Fibroblast of lung (primary cell): ENCODE measurements around the gene PAQR6. TPM values are rescaled to one million over a fixed set of nuclear protein-coding genes. Genes with fewer than 3 reads are reported as not detected.

Experiments used
- DNase-seq, 2 donors: peaks; one replicate each; pipeline versions ENCODE4 v3.0.0 to v3.0.0-alpha.2; 2010; ENCODE audit warnings: low read depth in 2 of 2
- H2AFZ ChIP-seq: 2 replicates; pipeline ENCODE4 v1.5.1; 2012; ENCODE audit warnings: low read length, control low read depth, inconsistent platforms
- H3K27ac ChIP-seq: 2 replicates; pipeline ENCODE4 v1.5.1; 2011; ENCODE audit warnings: low read length, control low read depth; ENCODE audit not compliant: insufficient read depth
- H3K27me3 ChIP-seq: 2 replicates; pipeline ENCODE4 v1.5.1; 2011; ENCODE audit warnings: mild to moderate bottlenecking, low read length; ENCODE audit not compliant: control insufficient read depth, insufficient read depth
- H3K36me3 ChIP-seq: 2 replicates; pipeline ENCODE4 v1.5.1; 2011; ENCODE audit warnings: low read length; ENCODE audit not compliant: control insufficient read depth, insufficient read depth
- H3K4me1 ChIP-seq: 2 replicates; pipeline ENCODE4 v1.5.1; 2011; ENCODE audit warnings: low read length; ENCODE audit not compliant: control insufficient read depth, insufficient read depth; ENCODE audit errors: extremely low read depth
- H3K4me2 ChIP-seq: 2 replicates; pipeline ENCODE4 v1.5.1; 2011; ENCODE audit warnings: low read length, control low read depth; ENCODE audit not compliant: insufficient read depth; ENCODE audit errors: extremely low read depth
- H3K4me3 ChIP-seq, 4 experiments: fragments of 200-600 bp in 1 of 4; sonication (generic) in 1 of 4; replicated peaks in 1 of 4; 2 replicates each; pipeline ENCODE4 v1.5.1; 2011 to 2016; ENCODE audit warnings: low read length in 4 of 4, low read depth in 3 of 4, mild to moderate bottlenecking in 3 of 4, control low read depth in 2 of 4, inconsistent platforms in 1 of 4, mixed read lengths in 1 of 4; ENCODE audit not compliant: insufficient read depth in 1 of 4; ENCODE audit errors: control extremely low read depth in 1 of 4
- H3K79me2 ChIP-seq: 2 replicates; pipeline ENCODE4 v1.5.1; 2012; ENCODE audit warnings: mild to moderate bottlenecking, low read length, inconsistent platforms; ENCODE audit not compliant: control insufficient read depth, insufficient read depth
- H3K9ac ChIP-seq: 2 replicates; pipeline ENCODE4 v1.5.1; 2011; ENCODE audit warnings: mild to moderate bottlenecking, low read length, control low read depth; ENCODE audit not compliant: insufficient read depth
- H3K9me3 ChIP-seq: 2 replicates; pipeline ENCODE4 v1.5.1; 2012; ENCODE audit warnings: low read depth, low read length; ENCODE audit not compliant: control insufficient read depth, insufficient read depth
- H4K20me1 ChIP-seq: 2 replicates; pipeline ENCODE4 v1.5.1; 2011; ENCODE audit warnings: low read length; ENCODE audit not compliant: control insufficient read depth, insufficient read depth; ENCODE audit errors: extremely low read depth
- EZH2 ChIP-seq: IDR thresholded peaks from 2 replicates; pipeline ENCODE4 v1.5.1; 2012; ENCODE audit warnings: low read length, control low read depth, mild to moderate bottlenecking; ENCODE audit errors: missing control alignments
- polyA plus RNA-seq, 2 donors: library from polyadenylated mRNA; depleted of rRNA in 1 of 2; stranded (reverse) in 1 of 2; unstranded in 1 of 2; fragments of >200 nt; gene quantifications; 2 replicates each; pipeline ENCODE4 v1.2.1, GENCODE V29; 2011 to 2012; ENCODE audit warnings: missing spikeins in 1 of 2
- total RNA-seq: library from RNA; depleted of rRNA; stranded (reverse); fragments of >200 nt; gene quantifications from 2 replicates; pipeline ENCODE4 v1.2.1, GENCODE V29; 2014
- TF ChIP-seq, protein P1 (sequence below), 2 donors: IDR thresholded peaks in 1 of 2; conservative IDR thresholded peaks in 1 of 2; 1 replicate in 1 of 2; 2 replicates in 1 of 2; pipeline ENCODE4 v1.5.1; 2011 to 2012; ENCODE audit warnings: low read length in 2 of 2, control low read depth in 1 of 2, inconsistent platforms in 1 of 2, low read depth in 1 of 2, mild to moderate bottlenecking in 1 of 2

PAQR6 gene
- total and polyA plus RNA-seq, 2 donors (not counting 1 experiment from before 2014, with no cell fraction given): 0.17 to 0.33 TPM

DNA sequence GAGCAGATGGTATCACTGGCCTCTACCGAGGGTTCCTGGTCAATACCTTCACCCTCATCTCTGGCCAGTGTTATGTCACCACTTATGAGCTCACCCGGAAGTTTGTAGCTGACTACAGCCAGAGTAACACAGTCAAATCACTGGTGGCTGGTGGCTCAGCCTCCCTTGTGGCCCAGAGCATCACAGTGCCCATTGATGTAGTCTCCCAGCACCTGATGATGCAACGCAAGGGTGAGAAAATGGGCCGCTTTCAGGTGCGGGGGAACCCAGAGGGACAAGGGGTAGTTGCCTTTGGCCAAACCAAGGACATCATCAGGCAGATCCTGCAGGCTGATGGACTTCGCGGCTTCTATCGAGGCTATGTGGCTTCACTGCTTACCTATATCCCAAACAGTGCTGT lies 47.8 kb downstream of the PAQR6 start:
- Histone ChIP-seq H3K4me1 (no peaks in the 10 kb centered on the region), H2AFZ (no peak overlapping the region), H3K79me2 (peaks cover 46% of the 10 kb centered on the region), H3K9me3 (no peaks in the 10 kb centered on the region), H3K36me3 (peaks cover 6% of the 10 kb centered on the region), H3K27ac (no peak overlapping the region), H3K9ac (no peak overlapping the region), H3K4me3 (no peak overlapping the region), H3K4me2 (no peak overlapping the region), H3K27me3 (no peaks in the 10 kb centered on the region), H4K20me1 (no peaks in the 10 kb centered on the region)
- DNase-seq: no peak
- TF ChIP-seq, protein P1, sequence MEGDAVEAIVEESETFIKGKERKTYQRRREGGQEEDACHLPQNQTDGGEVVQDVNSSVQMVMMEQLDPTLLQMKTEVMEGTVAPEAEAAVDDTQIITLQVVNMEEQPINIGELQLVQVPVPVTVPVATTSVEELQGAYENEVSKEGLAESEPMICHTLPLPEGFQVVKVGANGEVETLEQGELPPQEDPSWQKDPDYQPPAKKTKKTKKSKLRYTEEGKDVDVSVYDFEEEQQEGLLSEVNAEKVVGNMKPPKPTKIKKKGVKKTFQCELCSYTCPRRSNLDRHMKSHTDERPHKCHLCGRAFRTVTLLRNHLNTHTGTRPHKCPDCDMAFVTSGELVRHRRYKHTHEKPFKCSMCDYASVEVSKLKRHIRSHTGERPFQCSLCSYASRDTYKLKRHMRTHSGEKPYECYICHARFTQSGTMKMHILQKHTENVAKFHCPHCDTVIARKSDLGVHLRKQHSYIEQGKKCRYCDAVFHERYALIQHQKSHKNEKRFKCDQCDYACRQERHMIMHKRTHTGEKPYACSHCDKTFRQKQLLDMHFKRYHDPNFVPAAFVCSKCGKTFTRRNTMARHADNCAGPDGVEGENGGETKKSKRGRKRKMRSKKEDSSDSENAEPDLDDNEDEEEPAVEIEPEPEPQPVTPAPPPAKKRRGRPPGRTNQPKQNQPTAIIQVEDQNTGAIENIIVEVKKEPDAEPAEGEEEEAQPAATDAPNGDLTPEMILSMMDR (conservative IDR thresholded peaks at IDR 0.05 in 1 of 2, IDR thresholded peaks at IDR 0.05 in 1 of 2; ENCODE audit: low read depth in 1 of 2, low read length in 2 of 2): no peak
- TF ChIP-seq EZH2: no peak

GRCh38 chr1:156198831-156199349 lies 49.0 kb downstream of the PAQR6 start:
- H3K4me3 ChIP-seq: no peak overlapping the region
- no peaks in the 10 kb centered on the region for H3K27me3 ChIP-seq
- H3K4me2 ChIP-seq: no peak overlapping the region
- no peak overlapping the region for H3K27ac ChIP-seq
- no peaks in the 10 kb centered on the region for H4K20me1 ChIP-seq
- TF ChIP-seq, protein P1 (conservative IDR thresholded peaks at IDR 0.05 in 1 of 2, IDR thresholded peaks at IDR 0.05 in 1 of 2; ENCODE audit: low read depth in 1 of 2, low read length in 2 of 2): no peak
- TF ChIP-seq EZH2: no peak
- H3K9ac ChIP-seq: no peak overlapping the region
- peaks cover 6% of the 10 kb centered on the region for H3K36me3 ChIP-seq
- H3K4me1 ChIP-seq: peaks cover 5% of the 10 kb centered on the region
- no peak for DNase-seq
- peaks cover 54% of the 10 kb centered on the region for H3K79me2 ChIP-seq
- H3K9me3 ChIP-seq: no peaks in the 10 kb centered on the region
- H2AFZ ChIP-seq: no peak overlapping the region

DNA sequence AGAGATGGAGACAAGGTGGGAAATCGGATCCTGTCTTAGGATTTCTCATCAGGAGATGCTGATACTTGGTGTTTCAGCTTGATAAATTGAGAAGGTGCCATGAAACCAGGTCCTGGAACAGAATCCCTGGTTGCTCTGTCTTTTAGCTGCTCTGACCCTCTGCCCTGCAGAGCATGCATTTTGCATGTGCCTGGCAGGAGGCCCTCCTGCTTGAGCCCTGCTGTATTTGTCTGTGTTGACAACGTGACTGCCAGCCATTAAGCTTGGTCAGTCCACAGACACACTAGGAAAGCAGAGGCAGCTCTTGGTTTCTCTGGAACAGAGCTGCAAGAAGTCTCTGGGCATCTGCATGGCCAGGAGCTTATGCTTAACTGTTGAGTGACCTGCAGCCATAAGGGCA lies 51.4 kb downstream of the PAQR6 start:
- H3K4me1 ChIP-seq: peaks cover 5% of the 10 kb centered on the region
- no peaks in the 10 kb centered on the region for H4K20me1 ChIP-seq
- H3K9me3 ChIP-seq: no peaks in the 10 kb centered on the region
- H3K79me2 ChIP-seq: peaks cover 50% of the 10 kb centered on the region
- TF ChIP-seq, protein P1 (conservative IDR thresholded peaks at IDR 0.05 in 1 of 2, IDR thresholded peaks at IDR 0.05 in 1 of 2; ENCODE audit: low read depth in 1 of 2, low read length in 2 of 2): no peak
- TF ChIP-seq EZH2: no peak
- no peak overlapping the region for H2AFZ ChIP-seq
- peaks cover 4% of the 10 kb centered on the region for H3K36me3 ChIP-seq
- DNase-seq: no peak
- no peak overlapping the region for H3K9ac ChIP-seq
- no peak overlapping the region for H3K27ac ChIP-seq
- no peaks in the 10 kb centered on the region for H3K27me3 ChIP-seq
- H3K4me3 ChIP-seq: no peak overlapping the region
- no peak overlapping the region for H3K4me2 ChIP-seq
